Body of pancreas (tissue), 4 donors: ENCODE results near the gene ADCY7.

Experiments
- POLR2A ChIP-seq, 3 donors: fragments of 450-650 bp; IDR thresholded peaks; one replicate each; pipeline ENCODE4 v1.6.1; 2016; ENCODE audit warnings: antibody characterized with exemption in 3 of 3, mild to moderate bottlenecking in 2 of 3
- TF ChIP-seq, protein P1 (sequence below), 7 experiments: fragments of 450-650 bp in 4 of 7; fragments of 200-600 bp in 3 of 7; sonication (generic) in 3 of 7; IDR thresholded peaks; one replicate each; pipeline ENCODE4 v1.5.1; 2016 to 2019; ENCODE audit warnings: antibody characterized with exemption in 7 of 7

DNA sequence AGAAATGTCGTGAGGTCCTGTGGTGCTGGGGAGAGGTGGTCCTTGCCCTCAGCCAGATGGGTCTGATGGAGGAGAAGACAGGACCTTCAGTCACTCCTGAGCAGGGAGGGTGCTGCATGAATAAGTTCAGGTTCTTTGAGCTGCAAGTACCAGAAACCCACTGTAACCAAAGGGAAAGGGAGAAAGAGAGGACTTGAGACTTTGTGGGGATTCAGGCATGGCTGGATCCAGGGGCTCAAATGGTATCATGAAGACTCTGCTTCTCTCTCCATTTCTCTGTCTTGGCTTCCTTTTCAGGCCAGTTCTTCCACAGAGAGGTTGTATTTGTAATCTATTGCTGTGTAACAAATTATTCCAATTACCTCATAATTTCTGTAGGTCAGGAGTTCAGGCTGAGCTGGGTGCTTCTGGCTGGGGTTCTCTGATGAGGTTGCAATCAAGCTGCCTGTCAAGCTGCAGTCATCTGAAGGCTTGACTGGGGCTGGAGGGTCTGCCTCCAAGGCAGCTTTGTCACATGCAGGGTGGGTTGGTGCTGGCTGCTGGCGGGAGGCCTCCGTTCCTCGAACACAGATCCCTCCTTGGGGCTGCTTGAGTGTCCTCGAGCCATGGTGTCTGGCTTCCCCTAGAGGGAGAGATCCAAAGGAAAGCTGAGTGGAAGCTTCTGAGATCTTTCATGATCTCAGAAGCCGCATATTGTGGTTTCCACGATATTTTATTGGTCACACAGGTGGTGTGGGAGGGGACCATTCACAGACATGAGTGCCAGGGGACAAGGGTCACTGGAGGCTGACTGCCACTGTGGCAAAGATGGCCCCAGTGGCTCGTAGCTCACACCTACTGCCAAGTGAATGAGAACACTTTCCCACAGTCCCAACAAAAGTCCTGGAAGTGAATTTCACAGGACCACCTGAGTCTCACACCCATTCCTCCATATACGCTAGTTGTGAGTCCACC, 5.9 kb upstream of the ADCY7 start:
- TF ChIP-seq, protein P1, sequence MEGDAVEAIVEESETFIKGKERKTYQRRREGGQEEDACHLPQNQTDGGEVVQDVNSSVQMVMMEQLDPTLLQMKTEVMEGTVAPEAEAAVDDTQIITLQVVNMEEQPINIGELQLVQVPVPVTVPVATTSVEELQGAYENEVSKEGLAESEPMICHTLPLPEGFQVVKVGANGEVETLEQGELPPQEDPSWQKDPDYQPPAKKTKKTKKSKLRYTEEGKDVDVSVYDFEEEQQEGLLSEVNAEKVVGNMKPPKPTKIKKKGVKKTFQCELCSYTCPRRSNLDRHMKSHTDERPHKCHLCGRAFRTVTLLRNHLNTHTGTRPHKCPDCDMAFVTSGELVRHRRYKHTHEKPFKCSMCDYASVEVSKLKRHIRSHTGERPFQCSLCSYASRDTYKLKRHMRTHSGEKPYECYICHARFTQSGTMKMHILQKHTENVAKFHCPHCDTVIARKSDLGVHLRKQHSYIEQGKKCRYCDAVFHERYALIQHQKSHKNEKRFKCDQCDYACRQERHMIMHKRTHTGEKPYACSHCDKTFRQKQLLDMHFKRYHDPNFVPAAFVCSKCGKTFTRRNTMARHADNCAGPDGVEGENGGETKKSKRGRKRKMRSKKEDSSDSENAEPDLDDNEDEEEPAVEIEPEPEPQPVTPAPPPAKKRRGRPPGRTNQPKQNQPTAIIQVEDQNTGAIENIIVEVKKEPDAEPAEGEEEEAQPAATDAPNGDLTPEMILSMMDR (IDR thresholded peaks at IDR 0.05): no peak
- no peak for TF ChIP-seq POLR2A (IDR thresholded peaks at IDR 0.05)
